ENCODE measurements around the gene TUBGCP2.

TUBGCP2 gene

GRCh38 chr10:133342942-133343341 lies 34.3 kb upstream of the TUBGCP2 start:
- no peak for DNase-seq (ENCODE audit: low read depth in 2 of 2, low spot score in 1 of 2)

- DNase-seq (ENCODE audit: low read depth in 2 of 2, low spot score in 1 of 2), result no peak
Observed at GRCh38 chr10:133341983-133342382, 33.3 kb upstream of the TUBGCP2 start.

GRCh38 chr10:133339708-133340380 lies 31.2 kb upstream of the TUBGCP2 start:
- no peak for DNase-seq (ENCODE audit: low read depth in 2 of 2, low spot score in 1 of 2)

- DNase-seq (ENCODE audit: low read depth in 2 of 2, low spot score in 1 of 2), result no peak
Observed at GRCh38 chr10:133338080-133339071, 29.7 kb upstream of the TUBGCP2 start.

GRCh38 chr10:133337370-133337725 lies 28.7 kb upstream of the TUBGCP2 start:
- DNase-seq (ENCODE audit: low read depth in 2 of 2, low spot score in 1 of 2), result no peak

GRCh38 chr10:133336577-133337369 lies 28.1 kb upstream of the TUBGCP2 start, which contains the start of gene CALY:
Gene CALY (minus strand): TSS chr10:133336896. CDS start chr10:133328989, 7,907 bp downstream.
- peak; percentile 46 to 58 for DNase-seq (ENCODE audit: low read depth in 2 of 2, low spot score in 1 of 2)

GRCh38 chr10:133336118-133336576 lies 27.5 kb upstream of the TUBGCP2 start:
- no peak for DNase-seq (ENCODE audit: low read depth in 2 of 2, low spot score in 1 of 2)

- DNase-seq (ENCODE audit: low read depth in 2 of 2, low spot score in 1 of 2), result peak; percentile 69 to 72
Observed at GRCh38 chr10:133335246-133336117, 26.8 kb upstream of the TUBGCP2 start.

GRCh38 chr10:133334503-133335245 lies 26.0 kb upstream of the TUBGCP2 start:
- DNase-seq (ENCODE audit: low read depth in 2 of 2, low spot score in 1 of 2), result no peak

- DNase-seq (ENCODE audit: low read depth in 2 of 2, low spot score in 1 of 2), result no peak
Observed at GRCh38 chr10:133332936-133333699, 24.4 kb upstream of the TUBGCP2 start.

- peak; percentile 74 to 80 for DNase-seq (ENCODE audit: low read depth in 2 of 2, low spot score in 1 of 2)
Observed at GRCh38 chr10:133329491-133330202, 21.0 kb upstream of the TUBGCP2 start.

- DNase-seq (ENCODE audit: low read depth in 2 of 2, low spot score in 1 of 2), result no peak
Observed at GRCh38 chr10:133328358-133329343, 20.0 kb upstream of the TUBGCP2 start.

- DNase-seq (ENCODE audit: low read depth in 2 of 2, low spot score in 1 of 2), result no peak
Observed at GRCh38 chr10:133327651-133328357, 19.1 kb upstream of the TUBGCP2 start.

- DNase-seq (ENCODE audit: low read depth in 2 of 2, low spot score in 1 of 2), result no peak
Observed at GRCh38 chr10:133326745-133327650, 18.3 kb upstream of the TUBGCP2 start.

GRCh38 chr10:133326223-133326551 lies 17.5 kb upstream of the TUBGCP2 start:
- no peak for DNase-seq (ENCODE audit: low read depth in 2 of 2, low spot score in 1 of 2)

Data from stimulated activated CD8-positive, alpha-beta memory T cell treated with anti-CD3 and anti-CD28 coated beads, Interleukin-4, amount 100 ng/mL, for 1 hour (primary cell).